ENCODE results near the gene IQGAP2. TPM values are rescaled to one million over a fixed set of nuclear protein-coding genes. Genes with fewer than 3 reads are reported as not detected.
"Not testable (repeated sequence)": the region's sequence is repeated elsewhere in the genome, so short reads cannot be mapped to it uniquely, and the experiment has no call there.

IQGAP2 gene
- total RNA-seq, 1 experiment from 2014 or later: 36.8 TPM

GRCh38 chr5:76592692-76593091 lies 189.6 kb downstream of the IQGAP2 start:
- Histone ChIP-seq H3K27me3 (ENCODE audit: control insufficient read depth, insufficient read depth, low read length) (no peaks in the 10 kb centered on the region), H3K36me3 (replicated peaks; ENCODE audit: control insufficient read depth, insufficient read depth, low read length) (peaks cover 2% of the 10 kb centered on the region; the same call in 1 of the 2 replicates), H3K4me3 (ENCODE audit: insufficient read depth, low read depth, low read length) (no peak overlapping the region)
- no peak for DNase-seq

GRCh38 chr5:76594107-76594506 lies 191.0 kb downstream of the IQGAP2 start:
- DNase-seq: no peak
- H3K4me3 ChIP-seq (ENCODE audit: insufficient read depth, low read depth, low read length): no peak overlapping the region
- H3K36me3 ChIP-seq (replicated peaks; ENCODE audit: control insufficient read depth, insufficient read depth, low read length): peaks cover 2% of the 10 kb centered on the region; the same call in 1 of the 2 replicates
- H3K27me3 ChIP-seq (ENCODE audit: control insufficient read depth, insufficient read depth, low read length): no peaks in the 10 kb centered on the region

GRCh38 chr5:76595755-76596481 lies 192.8 kb downstream of the IQGAP2 start:
- no peak for DNase-seq
- Histone ChIP-seq H3K36me3 (replicated peaks; ENCODE audit: control insufficient read depth, insufficient read depth, low read length) (peaks cover 2% of the 10 kb centered on the region; the same call in 1 of the 2 replicates), H3K4me3 (ENCODE audit: insufficient read depth, low read depth, low read length) (no peak overlapping the region)

GRCh38 chr5:76598531-76598930 lies 195.4 kb downstream of the IQGAP2 start:
- Histone ChIP-seq H3K4me3 (ENCODE audit: insufficient read depth, low read depth, low read length) (no peak overlapping the region), H3K36me3 (replicated peaks; ENCODE audit: control insufficient read depth, insufficient read depth, low read length) (peaks cover 2% of the 10 kb centered on the region), H3K27me3 (ENCODE audit: control insufficient read depth, insufficient read depth, low read length) (no peaks in the 10 kb centered on the region)
- no peak for DNase-seq

More at GRCh38 chr5:76595755-76596481, 192.8 kb downstream of the IQGAP2 start:
- no peaks in the 10 kb centered on the region for H3K27me3 ChIP-seq (ENCODE audit: control insufficient read depth, insufficient read depth, low read length)

- no peak for DNase-seq
- no peaks in the 10 kb centered on the region for H3K27me3 ChIP-seq (ENCODE audit: control insufficient read depth, insufficient read depth, low read length)
- no peak overlapping the region for H3K4me3 ChIP-seq (ENCODE audit: insufficient read depth, low read depth, low read length)
- H3K36me3 ChIP-seq (replicated peaks; ENCODE audit: control insufficient read depth, insufficient read depth, low read length): peaks cover 2% of the 10 kb centered on the region
Measured at GRCh38 chr5:76600716-76601115, 197.6 kb downstream of the IQGAP2 start.

- no peak overlapping the region for H3K4me3 ChIP-seq (ENCODE audit: insufficient read depth, low read depth, low read length)
- peak; percentile 52 for DNase-seq
- H3K36me3 ChIP-seq (replicated peaks; ENCODE audit: control insufficient read depth, insufficient read depth, low read length): peaks cover 2% of the 10 kb centered on the region
- no peaks in the 10 kb centered on the region for H3K27me3 ChIP-seq (ENCODE audit: control insufficient read depth, insufficient read depth, low read length)
Measured at GRCh38 chr5:76601470-76601869, 198.4 kb downstream of the IQGAP2 start.

GRCh38 chr5:76602094-76602726 lies 199.1 kb downstream of the IQGAP2 start:
- Histone ChIP-seq H3K27me3 (ENCODE audit: control insufficient read depth, insufficient read depth, low read length) (no peaks in the 10 kb centered on the region), H3K4me3 (ENCODE audit: insufficient read depth, low read depth, low read length) (no peak overlapping the region), H3K36me3 (replicated peaks; ENCODE audit: control insufficient read depth, insufficient read depth, low read length) (no peaks in the 10 kb centered on the region; the same call in 1 of the 2 replicates)
- no peak for DNase-seq

GRCh38 chr5:76603991-76604390 lies 200.9 kb downstream of the IQGAP2 start:
- not testable (repeated sequence) for DNase-seq; H3K27me3 ChIP-seq (ENCODE audit: control insufficient read depth, insufficient read depth, low read length); H3K4me3 ChIP-seq (ENCODE audit: insufficient read depth, low read depth, low read length)

GRCh38 chr5:76604838-76605237 lies 201.8 kb downstream of the IQGAP2 start:
- H3K36me3 ChIP-seq (replicated peaks; ENCODE audit: control insufficient read depth, insufficient read depth, low read length): no peaks in the 10 kb centered on the region; the same call in 1 of the 2 replicates
- DNase-seq: no peak
- no peaks in the 10 kb centered on the region for H3K27me3 ChIP-seq (ENCODE audit: control insufficient read depth, insufficient read depth, low read length)
- no peak overlapping the region for H3K4me3 ChIP-seq (ENCODE audit: insufficient read depth, low read depth, low read length)

More at GRCh38 chr5:76603991-76604390, 200.9 kb downstream of the IQGAP2 start:
- not testable (repeated sequence) for H3K36me3 ChIP-seq (replicated peaks; ENCODE audit: control insufficient read depth, insufficient read depth, low read length)

- no peak for DNase-seq
- Histone ChIP-seq H3K27me3 (ENCODE audit: control insufficient read depth, insufficient read depth, low read length) (no peaks in the 10 kb centered on the region), H3K36me3 (replicated peaks; ENCODE audit: control insufficient read depth, insufficient read depth, low read length) (no peaks in the 10 kb centered on the region; the same call in none of the 2 replicates), H3K4me3 (ENCODE audit: insufficient read depth, low read depth, low read length) (no peak overlapping the region)
Measured at GRCh38 chr5:76606701-76607100, 203.6 kb downstream of the IQGAP2 start.

- Histone ChIP-seq H3K36me3 (replicated peaks; ENCODE audit: control insufficient read depth, insufficient read depth, low read length) (no peaks in the 10 kb centered on the region; the same call in none of the 2 replicates), H3K4me3 (ENCODE audit: insufficient read depth, low read depth, low read length) (no peak overlapping the region), H3K27me3 (ENCODE audit: control insufficient read depth, insufficient read depth, low read length) (no peaks in the 10 kb centered on the region)
- DNase-seq: no peak
Measured at GRCh38 chr5:76607353-76607871, 204.3 kb downstream of the IQGAP2 start.

- Histone ChIP-seq H3K36me3 (replicated peaks; ENCODE audit: control insufficient read depth, insufficient read depth, low read length) (no peaks in the 10 kb centered on the region; the same call in 1 of the 2 replicates), H3K4me3 (ENCODE audit: insufficient read depth, low read depth, low read length) (no peak overlapping the region), H3K27me3 (ENCODE audit: control insufficient read depth, insufficient read depth, low read length) (no peaks in the 10 kb centered on the region)
- no peak for DNase-seq
Measured at GRCh38 chr5:76608833-76609232, 205.7 kb downstream of the IQGAP2 start.

GRCh38 chr5:76610196-76610595 lies 207.1 kb downstream of the IQGAP2 start:
- Histone ChIP-seq H3K36me3 (replicated peaks; ENCODE audit: control insufficient read depth, insufficient read depth, low read length) (no peaks in the 10 kb centered on the region; the same call in 1 of the 2 replicates), H3K27me3 (ENCODE audit: control insufficient read depth, insufficient read depth, low read length) (no peaks in the 10 kb centered on the region), H3K4me3 (ENCODE audit: insufficient read depth, low read depth, low read length) (no peak overlapping the region)
- no peak for DNase-seq

- H3K27me3 ChIP-seq (ENCODE audit: control insufficient read depth, insufficient read depth, low read length): no peaks in the 10 kb centered on the region
- no peak overlapping the region for H3K4me3 ChIP-seq (ENCODE audit: insufficient read depth, low read depth, low read length)
- H3K36me3 ChIP-seq (replicated peaks; ENCODE audit: control insufficient read depth, insufficient read depth, low read length): no peaks in the 10 kb centered on the region; the same call in 1 of the 2 replicates
- DNase-seq: no peak
Measured at GRCh38 chr5:76612942-76613341, 209.9 kb downstream of the IQGAP2 start.

GRCh38 chr5:76615759-76616158 lies 212.7 kb downstream of the IQGAP2 start:
- DNase-seq: no peak
- Histone ChIP-seq H3K27me3 (ENCODE audit: control insufficient read depth, insufficient read depth, low read length) (no peaks in the 10 kb centered on the region), H3K36me3 (replicated peaks; ENCODE audit: control insufficient read depth, insufficient read depth, low read length) (no peaks in the 10 kb centered on the region; the same call in 1 of the 2 replicates), H3K4me3 (ENCODE audit: insufficient read depth, low read depth, low read length) (no peak overlapping the region)

All from H7 (cell line).